Suppressor macrophage treated with lipopolysaccharide for 4 hours (primary cell): ENCODE data around the gene SEC61A2.

Experiments
- DNase-seq: peaks from one replicate; pipeline ENCODE4 v3.0.0-alpha.2; 2020

Gene SEC61A2

GRCh38 chr10:12200850-12201249, 71.4 kb downstream of the SEC61A2 start:
- DNase-seq: no peak

GRCh38 chr10:12201543-12201942, 72.1 kb downstream of the SEC61A2 start:
- no peak for DNase-seq

- DNase-seq: no peak
Measured at GRCh38 chr10:12202226-12202625, 72.7 kb downstream of the SEC61A2 start.

GRCh38 chr10:12205082-12205481, 75.6 kb downstream of the SEC61A2 start:
- DNase-seq: no peak

- DNase-seq: no peak
Measured at GRCh38 chr10:12207114-12207513, 77.6 kb downstream of the SEC61A2 start.

GRCh38 chr10:12208460-12208859, 79.0 kb downstream of the SEC61A2 start:
- DNase-seq: no peak

- no peak for DNase-seq
Measured at GRCh38 chr10:12212454-12212853, 83.0 kb downstream of the SEC61A2 start.

GRCh38 chr10:12213621-12214020, 84.1 kb downstream of the SEC61A2 start:
- no peak for DNase-seq

- DNase-seq: no peak
Measured at GRCh38 chr10:12214093-12214492, 84.6 kb downstream of the SEC61A2 start.

- peak; percentile 60 for DNase-seq
Measured at GRCh38 chr10:12214763-12215218, 85.3 kb downstream of the SEC61A2 start.
